HG03066 (cell line): ENCODE results near the gene TOM1L2.

Experiments used
- ATAC-seq: cut with Tn5 transposase; IDR thresholded peaks from one replicate; pipeline ENCODE4 v1.9.1; 2021; ENCODE audit warnings: low read depth; ENCODE audit not compliant: unreplicated experiment

The TOM1L2 gene

GRCh38 chr17:17902376-17902775 lies 69.8 kb downstream of the TOM1L2 start:
- ATAC-seq: no peak

- ATAC-seq: no peak
Measured at GRCh38 chr17:17900615-17901520, 71.3 kb downstream of the TOM1L2 start.

- ATAC-seq: no peak
Measured at GRCh38 chr17:17899486-17899885, 72.7 kb downstream of the TOM1L2 start.

GRCh38 chr17:17898673-17899072 lies 73.5 kb downstream of the TOM1L2 start:
- no peak for ATAC-seq

- no peak for ATAC-seq
Measured at GRCh38 chr17:17897442-17897841, 74.8 kb downstream of the TOM1L2 start.

- no peak for ATAC-seq
Measured at GRCh38 chr17:17896746-17897145, 75.5 kb downstream of the TOM1L2 start.

GRCh38 chr17:17893801-17894644 lies 78.2 kb downstream of the TOM1L2 start:
- ATAC-seq: no peak

- no peak for ATAC-seq
Measured at GRCh38 chr17:17892731-17893130, 79.5 kb downstream of the TOM1L2 start.

- ATAC-seq: no peak
Measured at GRCh38 chr17:17892009-17892408, 80.2 kb downstream of the TOM1L2 start.

- no peak for ATAC-seq
Measured at GRCh38 chr17:17890773-17891759, 81.1 kb downstream of the TOM1L2 start.

GRCh38 chr17:17889922-17890321 lies 82.3 kb downstream of the TOM1L2 start:
- no peak for ATAC-seq

GRCh38 chr17:17888821-17889220 lies 83.4 kb downstream of the TOM1L2 start:
- ATAC-seq: no peak

GRCh38 chr17:17888371-17888770 lies 83.8 kb downstream of the TOM1L2 start:
- no peak for ATAC-seq

- ATAC-seq: no peak
Measured at GRCh38 chr17:17887752-17888304, 84.4 kb downstream of the TOM1L2 start.

- ATAC-seq: no peak
Measured at GRCh38 chr17:17886726-17887125, 85.5 kb downstream of the TOM1L2 start.

- no peak for ATAC-seq
Measured at GRCh38 chr17:17886226-17886625, 86.0 kb downstream of the TOM1L2 start.

- no peak for ATAC-seq
Measured at GRCh38 chr17:17884391-17885357, 87.5 kb downstream of the TOM1L2 start.

- no peak for ATAC-seq
Measured at GRCh38 chr17:17883801-17884200, 88.4 kb downstream of the TOM1L2 start.

GRCh38 chr17:17882082-17882581 lies 90.1 kb downstream of the TOM1L2 start:
- no peak for ATAC-seq
